ENCODE results near the gene PCDHGA1.

GRCh38 chr5:141345327-141345726 is 15.0 kb downstream of the PCDHGA1 start:
- TF ChIP-seq, protein P1, sequence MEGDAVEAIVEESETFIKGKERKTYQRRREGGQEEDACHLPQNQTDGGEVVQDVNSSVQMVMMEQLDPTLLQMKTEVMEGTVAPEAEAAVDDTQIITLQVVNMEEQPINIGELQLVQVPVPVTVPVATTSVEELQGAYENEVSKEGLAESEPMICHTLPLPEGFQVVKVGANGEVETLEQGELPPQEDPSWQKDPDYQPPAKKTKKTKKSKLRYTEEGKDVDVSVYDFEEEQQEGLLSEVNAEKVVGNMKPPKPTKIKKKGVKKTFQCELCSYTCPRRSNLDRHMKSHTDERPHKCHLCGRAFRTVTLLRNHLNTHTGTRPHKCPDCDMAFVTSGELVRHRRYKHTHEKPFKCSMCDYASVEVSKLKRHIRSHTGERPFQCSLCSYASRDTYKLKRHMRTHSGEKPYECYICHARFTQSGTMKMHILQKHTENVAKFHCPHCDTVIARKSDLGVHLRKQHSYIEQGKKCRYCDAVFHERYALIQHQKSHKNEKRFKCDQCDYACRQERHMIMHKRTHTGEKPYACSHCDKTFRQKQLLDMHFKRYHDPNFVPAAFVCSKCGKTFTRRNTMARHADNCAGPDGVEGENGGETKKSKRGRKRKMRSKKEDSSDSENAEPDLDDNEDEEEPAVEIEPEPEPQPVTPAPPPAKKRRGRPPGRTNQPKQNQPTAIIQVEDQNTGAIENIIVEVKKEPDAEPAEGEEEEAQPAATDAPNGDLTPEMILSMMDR (IDR thresholded peaks at IDR 0.05; ENCODE audit: poor library complexity): no peak
- TF ChIP-seq EZH2 (IDR thresholded peaks at IDR 0.05; ENCODE audit: borderline replicate concordance): no peak

Data from hepatocyte (in vitro differentiated cells).